ENCODE data around the gene TMEM179B. TPM values are rescaled to one million over a fixed set of nuclear protein-coding genes. Genes with fewer than 3 reads are reported as not detected.
"Not testable (repeated sequence)": the region's sequence is repeated elsewhere in the genome, so short reads cannot be mapped to it uniquely, and the experiment has no call there.

TMEM179B gene
- total RNA-seq, 2 donors from 2014 or later, result 30.5 to 31.1 TPM

DNA sequence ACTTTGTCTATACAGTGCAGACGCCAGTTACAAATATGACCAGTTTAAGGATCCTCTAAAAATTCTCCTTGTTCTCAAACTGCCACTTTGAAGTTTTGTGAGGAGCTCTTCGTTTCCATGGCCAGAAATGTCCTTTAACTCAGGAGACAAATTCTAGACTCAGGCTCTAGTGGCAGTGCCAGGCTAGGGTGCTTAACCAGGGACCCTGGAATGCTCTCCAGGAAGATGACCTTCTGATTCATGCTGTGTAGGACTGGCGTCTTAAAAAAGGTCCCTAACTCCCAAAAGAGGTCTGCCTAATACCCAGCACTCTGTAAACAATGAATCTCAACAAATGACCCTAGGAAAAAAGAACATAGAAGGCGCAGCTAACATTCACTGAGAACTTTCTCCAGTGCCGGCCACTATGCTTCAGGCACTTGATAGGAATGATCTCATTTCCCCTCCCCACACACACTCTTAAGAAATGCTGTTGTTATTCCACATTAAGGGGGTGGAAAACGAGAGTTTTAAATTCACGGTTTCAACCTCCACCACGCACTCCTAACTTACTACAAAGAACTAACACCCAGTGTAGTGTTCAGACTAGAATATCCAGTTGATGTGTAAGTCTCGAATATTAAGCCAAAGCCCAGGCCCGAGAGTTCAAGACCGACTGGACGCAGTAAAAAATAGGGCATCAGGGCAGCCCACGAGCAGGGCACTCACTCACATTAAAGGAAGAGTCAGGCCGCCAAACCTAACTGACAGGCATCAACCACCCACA is 17.3 kb downstream of the TMEM179B start:
- Mint-ChIP-seq H3K4me1 (ENCODE audit: low read depth in 2 of 2) (peaks cover 42 to 45% of the 10 kb centered on the region in 2 donors), H3K4me3 (peak overlapping the region; percentile 95), H3K27me3 (no peaks in the 10 kb centered on the region), H3K36me3 (peaks cover 25% of the 10 kb centered on the region), H3K27ac (peak overlapping the region; percentile 94 to 97), H3K9me3 (no peaks in the 10 kb centered on the region)
- ATAC-seq (no peak), DNase-seq (ENCODE audit: low spot score) (no peak)

DNA sequence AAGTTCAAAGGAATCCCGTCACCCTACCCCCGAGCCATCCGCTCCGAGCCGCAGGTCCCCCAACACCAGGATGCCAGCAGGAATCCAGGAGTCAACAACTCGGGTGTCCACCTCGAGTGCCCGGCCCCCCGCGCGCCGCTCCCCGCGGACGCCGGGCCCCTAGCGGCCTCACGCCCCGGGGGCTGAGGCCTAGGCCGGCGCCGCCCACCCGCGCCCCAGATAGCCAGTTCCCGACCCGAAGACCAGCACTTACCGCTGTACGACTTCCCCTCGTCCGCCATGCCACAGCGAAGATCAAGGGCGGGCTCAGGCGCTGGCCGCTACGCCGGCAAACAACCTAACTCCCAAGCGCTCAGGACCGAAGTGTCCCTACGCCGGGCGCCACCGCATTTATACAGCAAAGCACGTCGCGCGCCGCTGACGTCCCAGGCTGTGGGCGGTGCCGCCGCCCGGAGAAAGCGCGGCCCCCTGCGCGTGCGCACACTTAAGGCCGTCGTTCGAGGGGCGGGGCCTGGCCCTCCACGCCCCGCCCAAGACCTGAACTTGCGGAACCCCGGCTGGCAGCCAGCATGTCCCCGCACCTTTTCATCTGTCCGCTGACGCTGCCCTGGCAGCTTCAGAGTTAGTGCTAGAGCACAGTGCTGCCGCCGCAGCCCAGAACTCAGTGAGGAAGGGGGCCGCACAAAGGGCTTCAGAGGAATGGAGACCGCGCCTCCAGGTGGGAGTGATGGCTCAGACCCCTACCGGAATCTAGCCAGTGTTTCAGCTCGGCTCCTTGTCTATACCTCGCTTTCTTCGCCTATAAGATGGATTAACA is 18.1 kb downstream of the TMEM179B start, which contains the start of gene NXF1:
TSS of gene NXF1 (minus strand) at position 365 of the 817 bp plus-strand sequence. CDS start at position 281, 84 bp downstream.
- Mint-ChIP-seq H3K36me3 (peaks cover 21% of the 10 kb centered on the region), H3K27ac (peak within 1 kb of the TSS; percentile 94 to 97), H3K4me1 (ENCODE audit: low read depth in 2 of 2) (peaks cover 42 to 45% of the 10 kb centered on the region in 2 donors), H3K27me3 (no peaks in the 10 kb centered on the region), H3K4me3 (peak within 1 kb of the TSS; percentile 95), H3K9me3 (no peaks in the 10 kb centered on the region)
- DNase-seq (ENCODE audit: low spot score) (peak; percentile 96), ATAC-seq (peak; percentile 92)

GRCh38 chr11:62805961-62806441 is 18.8 kb downstream of the TMEM179B start:
- Mint-ChIP-seq H3K9me3 (no peaks in the 10 kb centered on the region), H3K36me3 (peaks cover 19% of the 10 kb centered on the region), H3K27ac (peak overlapping the region; percentile 94 to 97), H3K4me3 (peak overlapping the region; percentile 95), H3K4me1 (ENCODE audit: low read depth in 2 of 2) (peaks cover 42% of the 10 kb centered on the region in 2 donors), H3K27me3 (no peaks in the 10 kb centered on the region)
- ATAC-seq (no peak), DNase-seq (ENCODE audit: low spot score) (no peak)

GRCh38 chr11:62806611-62807121 is 19.5 kb downstream of the TMEM179B start:
- Mint-ChIP-seq H3K4me3 (peak overlapping the region; percentile 95), H3K36me3 (peaks cover 12% of the 10 kb centered on the region), H3K9me3 (no peaks in the 10 kb centered on the region), H3K27me3 (no peaks in the 10 kb centered on the region), H3K27ac (peak overlapping the region; percentile 94 to 97), H3K4me1 (ENCODE audit: low read depth in 2 of 2) (peaks cover 35 to 36% of the 10 kb centered on the region in 2 donors)
- DNase-seq (ENCODE audit: low spot score) (no peak), ATAC-seq (no peak)

- no peak overlapping the region for H3K4me3 Mint-ChIP-seq
- ATAC-seq (no peak), DNase-seq (ENCODE audit: low spot score) (no peak)
- no peaks in the 10 kb centered on the region for H3K9me3 Mint-ChIP-seq
- peaks cover 7 to 13% of the 10 kb centered on the region in 2 donors for H3K4me1 Mint-ChIP-seq (ENCODE audit: low read depth in 2 of 2)
- no peaks in the 10 kb centered on the region for H3K36me3 Mint-ChIP-seq
- H3K27ac Mint-ChIP-seq, result peak overlapping the region in 1 of 2 donors; percentile 7
- no peaks in the 10 kb centered on the region for H3K27me3 Mint-ChIP-seq
Measured at GRCh38 chr11:62810748-62811147, 23.5 kb downstream of the TMEM179B start.

DNA sequence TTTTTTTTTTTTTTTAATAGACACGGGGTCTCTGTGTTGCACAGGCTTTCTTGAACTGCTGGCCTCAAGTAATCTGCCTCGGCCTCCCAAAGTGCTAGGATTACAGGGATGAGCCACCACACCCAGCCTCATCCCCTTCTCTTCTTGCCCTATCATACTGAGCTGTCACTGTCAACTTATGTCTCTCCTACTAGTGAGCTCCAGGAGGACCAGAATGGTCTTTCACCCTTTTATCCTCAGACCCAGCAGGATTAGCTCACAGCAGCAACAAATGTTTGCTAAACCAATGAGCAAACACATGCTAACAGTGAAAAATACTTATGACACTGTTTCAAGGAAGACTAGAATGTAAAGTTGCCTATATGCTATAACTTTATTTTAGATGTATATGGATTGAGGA is 24.5 kb downstream of the TMEM179B start:
- H3K36me3 Mint-ChIP-seq, result no peaks in the 10 kb centered on the region
- H3K4me1 Mint-ChIP-seq (ENCODE audit: low read depth in 2 of 2), result peaks cover 1 to 5% of the 10 kb centered on the region in 2 donors
- no peaks in the 10 kb centered on the region for H3K9me3 Mint-ChIP-seq
- peak overlapping the region in 1 of 2 donors; percentile 7 for H3K27ac Mint-ChIP-seq
- DNase-seq (ENCODE audit: low spot score) (no peak), ATAC-seq (no peak)
- no peaks in the 10 kb centered on the region for H3K27me3 Mint-ChIP-seq
- no peak overlapping the region for H3K4me3 Mint-ChIP-seq

- Mint-ChIP-seq H3K27ac (no peak overlapping the region), H3K36me3 (peaks cover 11% of the 10 kb centered on the region), H3K4me3 (no peak overlapping the region), H3K9me3 (no peaks in the 10 kb centered on the region), H3K27me3 (no peaks in the 10 kb centered on the region), H3K4me1 (ENCODE audit: low read depth in 2 of 2) (peaks cover 0 to 4% of the 10 kb centered on the region in 2 donors)
- DNase-seq (ENCODE audit: low spot score) (no peak), ATAC-seq (no peak)
Measured at GRCh38 chr11:62816557-62816956, 29.4 kb downstream of the TMEM179B start.

DNA sequence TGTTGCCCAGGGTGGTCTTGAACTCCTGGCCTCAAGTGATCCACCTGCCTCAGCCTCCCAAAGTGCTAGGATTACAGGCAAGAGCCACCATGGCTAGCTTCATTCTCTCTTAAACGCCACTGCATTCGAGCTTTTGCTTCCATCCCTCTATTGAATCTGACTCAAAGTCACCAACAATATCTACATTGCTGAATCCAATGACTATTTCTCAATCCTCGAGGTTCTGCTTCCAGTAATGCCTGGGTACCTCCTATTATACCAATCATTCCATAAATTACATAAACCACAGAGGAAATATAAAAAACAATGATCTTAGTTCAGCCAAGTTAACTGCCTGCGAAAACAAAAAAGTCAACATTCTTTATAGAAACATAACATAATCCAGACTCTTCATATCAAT is 29.9 kb downstream of the TMEM179B start:
- Mint-ChIP-seq H3K27me3 (no peaks in the 10 kb centered on the region), H3K4me3 (no peak overlapping the region), H3K9me3 (no peaks in the 10 kb centered on the region), H3K36me3 (peaks cover 11% of the 10 kb centered on the region), H3K4me1 (ENCODE audit: low read depth in 2 of 2) (peaks cover 0 to 4% of the 10 kb centered on the region in 2 donors), H3K27ac (no peak overlapping the region)
- no peak for ATAC-seq
- no peak for DNase-seq (ENCODE audit: low spot score)

- H3K4me3 Mint-ChIP-seq, result no peak overlapping the region
- DNase-seq (ENCODE audit: low spot score) (no peak), ATAC-seq (no peak)
- peak overlapping the region in 1 of 2 donors; percentile 79 for H3K27ac Mint-ChIP-seq
- H3K36me3 Mint-ChIP-seq, result peaks cover 31% of the 10 kb centered on the region
- no peaks in the 10 kb centered on the region for H3K9me3 Mint-ChIP-seq
- H3K4me1 Mint-ChIP-seq (ENCODE audit: low read depth in 2 of 2), result peaks cover 0 to 8% of the 10 kb centered on the region in 2 donors
- no peaks in the 10 kb centered on the region for H3K27me3 Mint-ChIP-seq
Measured at GRCh38 chr11:62823677-62824076, 36.5 kb downstream of the TMEM179B start.

- H3K27me3 Mint-ChIP-seq; H3K4me3 Mint-ChIP-seq; ATAC-seq; H3K27ac Mint-ChIP-seq; H3K9me3 Mint-ChIP-seq; DNase-seq (ENCODE audit: low spot score): not testable (repeated sequence)
- Mint-ChIP-seq H3K36me3 (peaks cover 15% of the 10 kb centered on the region), H3K4me1 (ENCODE audit: low read depth in 2 of 2) (peaks cover 17 to 29% of the 10 kb centered on the region in 2 donors)
Measured at GRCh38 chr11:62828130-62828529, 40.9 kb downstream of the TMEM179B start.

GRCh38 chr11:62830904-62831519 is 43.8 kb downstream of the TMEM179B start:
- peak overlapping the region; percentile 94 for H3K4me3 Mint-ChIP-seq
- H3K4me1 Mint-ChIP-seq (ENCODE audit: low read depth in 2 of 2), result peaks cover 24 to 35% of the 10 kb centered on the region in 2 donors
- no peak for DNase-seq (ENCODE audit: low spot score)
- H3K27ac Mint-ChIP-seq, result peak overlapping the region; percentile 94 to 95
- no peak for ATAC-seq
- H3K36me3 Mint-ChIP-seq, result peaks cover 5% of the 10 kb centered on the region
- no peaks in the 10 kb centered on the region for H3K27me3 Mint-ChIP-seq
- H3K9me3 Mint-ChIP-seq, result no peaks in the 10 kb centered on the region

DNA sequence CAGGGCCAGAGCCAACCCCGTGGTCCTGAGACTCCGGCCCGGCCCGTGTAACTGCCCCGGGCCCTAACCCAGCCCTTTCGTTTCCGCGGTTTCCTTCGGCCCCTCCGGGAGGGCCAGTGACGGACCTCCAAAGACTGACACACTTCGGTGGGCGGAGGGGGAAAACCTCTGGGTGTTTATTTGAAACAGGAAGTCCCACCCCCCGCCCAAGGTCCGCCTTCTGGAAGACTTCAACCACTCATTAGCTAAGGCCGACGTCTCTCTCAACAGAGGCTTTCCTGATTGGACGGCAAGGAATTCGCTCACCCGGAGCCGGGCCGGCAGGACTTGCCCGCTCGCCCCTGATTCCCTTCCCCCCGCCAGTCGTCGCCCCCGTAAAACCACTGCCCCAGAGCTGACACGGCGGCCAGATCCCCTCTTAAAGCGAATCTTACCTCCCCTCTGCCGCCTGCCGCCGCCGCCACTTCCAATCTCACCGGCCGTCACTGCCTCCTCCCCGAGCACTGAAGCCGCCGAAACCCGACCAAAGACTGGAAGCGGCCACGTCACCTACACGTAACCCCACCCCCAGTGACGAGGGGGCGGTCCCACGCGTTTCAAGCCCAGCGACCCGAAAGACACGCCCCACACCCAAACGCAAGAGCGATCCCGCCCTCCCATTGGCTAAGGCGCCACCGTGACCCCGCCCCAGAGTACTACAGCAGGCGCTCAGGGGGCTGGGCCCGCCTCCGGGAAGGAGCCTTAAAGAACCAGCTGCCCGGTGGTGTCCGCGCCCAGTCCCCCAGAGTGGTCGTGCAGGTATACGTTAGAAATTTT is 44.5 kb downstream of the TMEM179B start, which contains the start of gene STX5:
TSS of gene STX5 (minus strand) at position 532 of the 816 bp plus-strand sequence. CDS start 808 bp downstream, outside the sequence.
- DNase-seq (ENCODE audit: low spot score) (peak; percentile 99), ATAC-seq (peak; percentile 96 to 98)
- H3K9me3 Mint-ChIP-seq, result no peaks in the 10 kb centered on the region
- H3K27me3 Mint-ChIP-seq, result no peaks in the 10 kb centered on the region
- H3K4me1 Mint-ChIP-seq (ENCODE audit: low read depth in 2 of 2), result peaks cover 24 to 40% of the 10 kb centered on the region in 2 donors
- peaks cover 5% of the 10 kb centered on the region for H3K36me3 Mint-ChIP-seq
- peak within 1 kb of the TSS; percentile 94 for H3K4me3 Mint-ChIP-seq
- H3K27ac Mint-ChIP-seq, result peak within 1 kb of the TSS; percentile 94 to 95
